GM06990 (cell line): ENCODE measurements around the gene CORIN.

Experiments
- DNase-seq: peaks from one replicate; pipeline ENCODE4 v3.0.0-alpha.2; 2011; ENCODE audit not compliant: insufficient read length; ENCODE audit errors: extremely low read depth
- H3K27me3 ChIP-seq: replicated peaks from 2 replicates; pipeline ENCODE4 v1.6.0; 2011; ENCODE audit warnings: low read length; ENCODE audit not compliant: control insufficient read depth, insufficient read depth
- H3K36me3 ChIP-seq: 2 replicates; pipeline ENCODE4 v1.5.1; 2011; ENCODE audit warnings: low read length; ENCODE audit not compliant: control insufficient read depth, insufficient read depth
- H3K4me3 ChIP-seq: replicated peaks from 2 replicates; pipeline ENCODE4 v1.5.1; 2011; ENCODE audit warnings: low read depth, mild to moderate bottlenecking, control low read depth, low read length
- CTCF ChIP-seq: IDR thresholded peaks from 2 replicates; pipeline ENCODE4 v1.5.1; 2011; ENCODE audit warnings: low read length, control low read depth, mild to moderate bottlenecking, inconsistent platforms; ENCODE audit not compliant: insufficient read depth, poor library complexity, severe bottlenecking

Gene CORIN

GRCh38 chr4:47744843-47745382 lies 93.0 kb downstream of the CORIN start:
- DNase-seq: no peak
- H3K36me3 ChIP-seq: no peaks in the 10 kb centered on the region
- no peak for TF ChIP-seq CTCF

DNA sequence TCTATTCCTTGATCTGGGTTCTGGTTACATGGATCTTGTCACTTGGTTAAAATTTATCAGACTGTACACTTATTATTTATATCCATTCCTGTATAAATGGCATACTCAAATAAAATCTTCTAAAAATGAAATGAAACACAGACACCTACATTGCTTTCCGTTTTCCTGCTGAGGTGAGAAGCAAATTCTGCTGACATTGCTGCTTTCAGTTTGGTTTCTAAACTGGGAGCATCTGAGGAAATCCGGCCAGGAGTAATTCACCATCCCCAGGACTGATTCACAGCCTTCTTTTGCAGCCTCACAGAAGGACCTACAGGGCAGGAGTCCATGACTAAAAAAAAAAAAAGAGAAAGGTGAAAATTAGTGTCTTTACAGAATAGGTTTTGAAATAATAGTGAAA lies 93.6 kb downstream of the CORIN start:
- no peak overlapping the region for H3K4me3 ChIP-seq
- no peak for TF ChIP-seq CTCF
- H3K36me3 ChIP-seq: no peaks in the 10 kb centered on the region
- no peaks in the 10 kb centered on the region for H3K27me3 ChIP-seq
- DNase-seq: no peak

More at GRCh38 chr4:47744843-47745382, 93.0 kb downstream of the CORIN start:
- Histone ChIP-seq H3K4me3 (no peak overlapping the region), H3K27me3 (no peaks in the 10 kb centered on the region)

- no peak for TF ChIP-seq CTCF
- DNase-seq: no peak
- H3K27me3 ChIP-seq: no peaks in the 10 kb centered on the region
Observed at GRCh38 chr4:47741200-47741599, 96.7 kb downstream of the CORIN start.

GRCh38 chr4:47737326-47737725 lies 100.5 kb downstream of the CORIN start:
- Histone ChIP-seq H3K4me3 (no peak overlapping the region), H3K36me3 (no peaks in the 10 kb centered on the region), H3K27me3 (no peaks in the 10 kb centered on the region)
- no peak for DNase-seq
- no peak for TF ChIP-seq CTCF

More at GRCh38 chr4:47741200-47741599, 96.7 kb downstream of the CORIN start:
- no peak overlapping the region for H3K4me3 ChIP-seq
- no peaks in the 10 kb centered on the region for H3K36me3 ChIP-seq

GRCh38 chr4:47736555-47736954 lies 101.3 kb downstream of the CORIN start:
- H3K36me3 ChIP-seq: no peaks in the 10 kb centered on the region
- no peak for TF ChIP-seq CTCF
- no peaks in the 10 kb centered on the region for H3K27me3 ChIP-seq
- DNase-seq: no peak
- no peak overlapping the region for H3K4me3 ChIP-seq

- Histone ChIP-seq H3K36me3 (no peaks in the 10 kb centered on the region), H3K4me3 (no peak overlapping the region), H3K27me3 (no peaks in the 10 kb centered on the region)
- TF ChIP-seq CTCF: no peak
- DNase-seq: no peak
Observed at GRCh38 chr4:47736146-47736545, 101.7 kb downstream of the CORIN start.
